Gastrocnemius medialis (tissue), 4 donors: ENCODE measurements around the gene GRM1.

Experiments
- POLR2A ChIP-seq, 2 donors: fragments of 450-650 bp; IDR thresholded peaks; one replicate each; pipeline ENCODE4 v1.6.1; 2017; ENCODE audit warnings: antibody characterized with exemption in 2 of 2, mild to moderate bottlenecking in 2 of 2, moderate library complexity in 2 of 2
- TF ChIP-seq, protein P1 (sequence below), 5 experiments: fragments of 450-650 bp in 3 of 5; fragments of 200-600 bp in 2 of 5; sonication (generic) in 2 of 5; IDR thresholded peaks in 4 of 5; conservative IDR thresholded peaks in 1 of 5; 1 replicate in 4 of 5; 2 replicates in 1 of 5; pipeline ENCODE4 v1.5.1; 2016 to 2019; ENCODE audit warnings: antibody characterized with exemption in 5 of 5, mild to moderate bottlenecking in 3 of 5, moderate library complexity in 3 of 5

GRCh38 chr6:146028252-146028795 lies 538 bp upstream of the GRM1 start:
- no peak for TF ChIP-seq POLR2A (IDR thresholded peaks at IDR 0.05)
- TF ChIP-seq, protein P1, sequence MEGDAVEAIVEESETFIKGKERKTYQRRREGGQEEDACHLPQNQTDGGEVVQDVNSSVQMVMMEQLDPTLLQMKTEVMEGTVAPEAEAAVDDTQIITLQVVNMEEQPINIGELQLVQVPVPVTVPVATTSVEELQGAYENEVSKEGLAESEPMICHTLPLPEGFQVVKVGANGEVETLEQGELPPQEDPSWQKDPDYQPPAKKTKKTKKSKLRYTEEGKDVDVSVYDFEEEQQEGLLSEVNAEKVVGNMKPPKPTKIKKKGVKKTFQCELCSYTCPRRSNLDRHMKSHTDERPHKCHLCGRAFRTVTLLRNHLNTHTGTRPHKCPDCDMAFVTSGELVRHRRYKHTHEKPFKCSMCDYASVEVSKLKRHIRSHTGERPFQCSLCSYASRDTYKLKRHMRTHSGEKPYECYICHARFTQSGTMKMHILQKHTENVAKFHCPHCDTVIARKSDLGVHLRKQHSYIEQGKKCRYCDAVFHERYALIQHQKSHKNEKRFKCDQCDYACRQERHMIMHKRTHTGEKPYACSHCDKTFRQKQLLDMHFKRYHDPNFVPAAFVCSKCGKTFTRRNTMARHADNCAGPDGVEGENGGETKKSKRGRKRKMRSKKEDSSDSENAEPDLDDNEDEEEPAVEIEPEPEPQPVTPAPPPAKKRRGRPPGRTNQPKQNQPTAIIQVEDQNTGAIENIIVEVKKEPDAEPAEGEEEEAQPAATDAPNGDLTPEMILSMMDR (IDR thresholded peaks at IDR 0.05 in 4 of 5, conservative IDR thresholded peaks at IDR 0.05 in 1 of 5), result no peak
